Neuronal stem cell (in vitro differentiated cells): ENCODE results near the gene ATP9B.
A peak's percentile ranks its signal among the peaks of the same experiment; 100 is the strongest.
"Not testable (repeated sequence)": the region's sequence is repeated elsewhere in the genome, so short reads cannot be mapped to it uniquely, and the experiment has no call there.

Source experiments
- DNase-seq: peaks from one replicate; pipeline ENCODE4 v3.0.0-alpha.2; 2013; ENCODE audit warnings: low spot score
- H2AFZ ChIP-seq: one replicate; pipeline ENCODE4 v1.6.1; 2013; ENCODE audit warnings: mild to moderate bottlenecking, low read length, inconsistent platforms
- H2AK5ac ChIP-seq: 2 replicates; pipeline ENCODE4 v1.6.1; 2013; ENCODE audit warnings: low read depth, mild to moderate bottlenecking, inconsistent platforms, low read length, moderate library complexity, mixed read lengths
- H2BK120ac ChIP-seq: 2 replicates; pipeline ENCODE4 v1.6.1; 2013; ENCODE audit warnings: low read depth, mild to moderate bottlenecking, inconsistent platforms, low read length, moderate library complexity, mixed read lengths
- H2BK12ac ChIP-seq: one replicate; pipeline ENCODE4 v1.6.1; 2013; ENCODE audit warnings: low read length, inconsistent platforms
- H2BK15ac ChIP-seq: 2 replicates; pipeline ENCODE4 v1.6.1; 2013; ENCODE audit warnings: mild to moderate bottlenecking, low read length, inconsistent platforms, mixed read lengths
- H2BK5ac ChIP-seq: one replicate; pipeline ENCODE4 v1.6.1; 2013; ENCODE audit warnings: inconsistent platforms, mild to moderate bottlenecking, low read length, moderate library complexity
- H3K14ac ChIP-seq: one replicate; pipeline ENCODE4 v1.6.1; 2013; ENCODE audit warnings: low read length, inconsistent platforms
- H3K18ac ChIP-seq: 2 replicates; pipeline ENCODE4 v1.6.1; 2013; ENCODE audit warnings: low read length, inconsistent platforms
- H3K23ac ChIP-seq: 2 replicates; pipeline ENCODE4 v1.6.1; 2013; ENCODE audit warnings: low read depth, mild to moderate bottlenecking, mixed read lengths, low read length, inconsistent platforms; ENCODE audit not compliant: poor library complexity
- H3K27ac ChIP-seq: replicated peaks from 3 replicates; pipeline ENCODE4 v1.5.1; 2013; ENCODE audit warnings: low read length, inconsistent platforms
- H3K27me3 ChIP-seq, 3 experiments: 2 replicates each; pipeline ENCODE4 v1.6.1; 2013; ENCODE audit warnings: low read length in 3 of 3, mild to moderate bottlenecking in 2 of 3, inconsistent platforms in 1 of 3, low read depth in 1 of 3, mixed read lengths in 1 of 3, moderate library complexity in 1 of 3; ENCODE audit not compliant: control insufficient read depth in 3 of 3, insufficient read depth in 3 of 3
- H3K36me3 ChIP-seq, 2 donors: replicated peaks in 1 of 2; 2 replicates each; pipeline ENCODE4 v1.6.1; 2013; ENCODE audit warnings: low read length in 2 of 2; ENCODE audit not compliant: control insufficient read depth in 2 of 2, insufficient read depth in 2 of 2
- H3K4ac ChIP-seq: 2 replicates; pipeline ENCODE4 v1.6.1; 2013; ENCODE audit warnings: inconsistent platforms, mild to moderate bottlenecking, low read length, moderate library complexity
- H3K4me1 ChIP-seq, 2 donors: 1 replicate in 1 of 2; 2 replicates in 1 of 2; pipeline ENCODE4 v1.6.1; 2013; ENCODE audit warnings: low read length in 2 of 2, low read depth in 1 of 2; ENCODE audit not compliant: control insufficient read depth in 2 of 2, insufficient read depth in 1 of 2
- H3K4me2 ChIP-seq: one replicate; pipeline ENCODE4 v1.6.1; 2013; ENCODE audit warnings: mild to moderate bottlenecking, low read length, inconsistent platforms; ENCODE audit not compliant: insufficient read depth, poor library complexity, severe bottlenecking
- H3K4me3 ChIP-seq, 2 donors: 2 replicates each; pipeline ENCODE4 v1.5.1; 2013; ENCODE audit warnings: low read length in 2 of 2, mild to moderate bottlenecking in 2 of 2, inconsistent platforms in 1 of 2, moderate library complexity in 1 of 2
- H3K79me1 ChIP-seq: one replicate; pipeline ENCODE4 v1.6.1; 2013; ENCODE audit warnings: low read depth, mild to moderate bottlenecking, inconsistent platforms, low read length, moderate library complexity
- H3K9ac ChIP-seq: one replicate; pipeline ENCODE4 v1.6.1; 2013; ENCODE audit warnings: mild to moderate bottlenecking, low read depth, low read length, inconsistent platforms; ENCODE audit not compliant: poor library complexity
- H3K9me3 ChIP-seq, 2 donors: replicated peaks in 1 of 2; 2 replicates each; pipeline versions ENCODE3 to v1.6.1; 2013; ENCODE audit warnings: low read length in 2 of 2, mild to moderate bottlenecking in 2 of 2, inconsistent platforms in 1 of 2, low read depth in 1 of 2, mixed read lengths in 1 of 2, moderate library complexity in 1 of 2; ENCODE audit not compliant: control insufficient read depth in 2 of 2, insufficient read depth in 1 of 2
- H4K8ac ChIP-seq: one replicate; pipeline ENCODE4 v1.6.1; 2013; ENCODE audit warnings: low read depth, mild to moderate bottlenecking, inconsistent platforms, low read length, moderate library complexity
- H4K91ac ChIP-seq: one replicate; pipeline ENCODE4 v1.6.1; 2013; ENCODE audit warnings: low read length, low read depth, mild to moderate bottlenecking, inconsistent platforms; ENCODE audit not compliant: poor library complexity
- WGBS, 2 donors: extraction: QIAGEN DNeasy Blood & Tissue Kit; methylation state at CpG; one replicate each; pipeline ENCODE4 v1.1.7; 2013; ENCODE audit warnings: missing lambda C conversion rate in 2 of 2, mixed read lengths in 1 of 2; ENCODE audit not compliant: insufficient read length in 2 of 2, insufficient replicate concordance in 1 of 2; ENCODE audit errors: extremely low coverage in 2 of 2; 5-methylcytosine and 5-hydroxymethylcytosine counted together

Gene ATP9B

DNA sequence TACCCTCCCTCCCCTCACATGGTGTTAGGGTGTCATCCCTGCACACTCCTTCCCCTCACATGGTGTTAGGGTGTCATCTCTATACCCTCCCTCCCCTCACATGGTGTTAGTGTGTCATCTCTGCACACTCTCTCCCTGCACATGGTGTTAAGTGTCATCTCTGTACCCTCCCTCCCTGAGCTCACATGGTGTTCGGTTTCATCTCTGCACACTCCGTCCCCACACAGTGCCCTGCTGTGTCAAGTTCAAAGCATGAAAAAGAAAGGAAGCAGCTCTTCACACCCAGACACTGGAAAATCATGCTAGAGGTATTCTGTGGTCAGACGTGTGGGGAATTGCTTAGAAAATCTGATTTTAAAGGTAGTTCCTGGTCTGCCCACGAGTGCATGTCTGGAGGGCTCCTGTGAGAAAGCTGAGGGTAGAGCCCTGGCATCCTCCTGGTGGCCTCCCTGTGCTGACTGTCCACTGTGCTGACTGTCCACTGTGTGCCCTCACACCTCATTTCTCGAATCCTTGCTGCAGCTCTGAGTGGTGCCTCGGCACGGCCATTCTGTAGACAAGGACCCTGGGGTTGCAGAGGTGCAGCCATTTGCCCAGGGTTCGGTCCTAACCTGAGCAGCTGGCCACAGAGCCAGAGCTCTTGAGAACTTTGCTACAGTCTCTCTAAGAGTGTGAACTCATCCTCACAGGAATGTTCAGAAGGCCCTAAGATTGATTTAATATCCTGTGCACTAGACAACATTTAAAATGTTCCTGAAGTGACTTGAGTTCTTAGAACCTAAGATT, 257.4 kb downstream of the ATP9B start:
- H2BK15ac ChIP-seq: no peak overlapping the region
- peaks cover 15 to 20% of the 10 kb centered on the region in 2 donors for H3K36me3 ChIP-seq
- no peak overlapping the region for H3K4ac ChIP-seq
- H3K4me2 ChIP-seq: no peak overlapping the region
- H3K4me1 ChIP-seq: no peaks in the 10 kb centered on the region
- no peak overlapping the region for H3K18ac ChIP-seq
- no peak overlapping the region for H3K14ac ChIP-seq
- H4K8ac ChIP-seq: no peak overlapping the region
- no peak overlapping the region for H4K91ac ChIP-seq
- WGBS, 2 donors: no CpG with 5 or more reads among the region's 8 CpGs
- peaks cover 2 to 3% of the 10 kb centered on the region in 2 donors for H3K9me3 ChIP-seq
- DNase-seq: no peak
- no peak overlapping the region for H2BK12ac ChIP-seq
- H3K27ac ChIP-seq: no peak overlapping the region
- no peak overlapping the region for H2AK5ac ChIP-seq
- no peak overlapping the region for H3K23ac ChIP-seq
- no peak overlapping the region for H2AFZ ChIP-seq
- H2BK120ac ChIP-seq: no peak overlapping the region
- H3K9ac ChIP-seq: no peak overlapping the region
- no peak overlapping the region for H2BK5ac ChIP-seq
- H3K27me3 ChIP-seq: no peaks in the 10 kb centered on the region
- no peaks in the 10 kb centered on the region for H3K79me1 ChIP-seq
- no peak overlapping the region for H3K4me3 ChIP-seq

DNA sequence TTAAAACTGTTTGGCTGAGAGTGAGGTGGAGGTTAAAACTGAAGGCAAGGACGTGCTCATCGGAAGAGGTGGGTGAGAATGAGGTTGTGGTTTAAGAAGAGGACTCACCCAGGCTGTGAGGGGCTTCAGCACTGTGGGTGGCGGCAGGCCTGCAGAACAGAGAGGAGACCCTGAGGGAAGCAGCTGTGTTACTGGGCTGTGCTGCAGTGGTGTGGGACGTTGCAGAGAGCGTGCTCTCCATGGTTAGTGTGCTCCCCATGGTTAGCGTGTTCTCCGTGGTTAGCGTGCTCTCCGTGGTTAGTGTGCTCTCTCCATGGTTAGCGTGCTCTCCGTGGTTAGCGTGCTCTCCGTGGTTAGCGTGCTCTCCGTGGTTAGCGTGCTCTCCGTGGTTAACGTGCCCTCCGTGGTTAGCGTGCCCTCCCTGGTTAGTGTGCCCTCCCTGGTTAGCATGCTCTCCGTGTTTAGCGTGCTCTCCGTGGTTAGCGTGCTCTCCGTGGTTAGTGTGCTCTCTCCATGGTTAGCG, 258.1 kb downstream of the ATP9B start:
- peak overlapping the region; percentile 87 for H3K23ac ChIP-seq
- peak overlapping the region; percentile 70 for H3K9ac ChIP-seq
- no peak overlapping the region for H2BK120ac ChIP-seq
- no peaks in the 10 kb centered on the region for H3K4me1 ChIP-seq
- H3K36me3 ChIP-seq: peaks cover 13 to 24% of the 10 kb centered on the region in 2 donors
- no peak overlapping the region for H3K14ac ChIP-seq
- H2BK12ac ChIP-seq: no peak overlapping the region
- no peak overlapping the region for H4K91ac ChIP-seq
- H3K79me1 ChIP-seq: no peaks in the 10 kb centered on the region
- no peak overlapping the region for H3K4me3 ChIP-seq
- DNase-seq: no peak
- no peak overlapping the region for H2AFZ ChIP-seq
- no peak overlapping the region for H4K8ac ChIP-seq
- no peaks in the 10 kb centered on the region for H3K27me3 ChIP-seq
- WGBS, 2 donors: no CpG with 5 or more reads among the region's 26 CpGs
- no peak overlapping the region for H3K18ac ChIP-seq
- no peak overlapping the region for H2BK5ac ChIP-seq
- H3K4me2 ChIP-seq: no peak overlapping the region
- H3K4ac ChIP-seq: no peak overlapping the region
- H3K9me3 ChIP-seq: peaks cover 2 to 3% of the 10 kb centered on the region in 2 donors
- no peak overlapping the region for H3K27ac ChIP-seq
- H2AK5ac ChIP-seq: no peak overlapping the region
- no peak overlapping the region for H2BK15ac ChIP-seq

DNA sequence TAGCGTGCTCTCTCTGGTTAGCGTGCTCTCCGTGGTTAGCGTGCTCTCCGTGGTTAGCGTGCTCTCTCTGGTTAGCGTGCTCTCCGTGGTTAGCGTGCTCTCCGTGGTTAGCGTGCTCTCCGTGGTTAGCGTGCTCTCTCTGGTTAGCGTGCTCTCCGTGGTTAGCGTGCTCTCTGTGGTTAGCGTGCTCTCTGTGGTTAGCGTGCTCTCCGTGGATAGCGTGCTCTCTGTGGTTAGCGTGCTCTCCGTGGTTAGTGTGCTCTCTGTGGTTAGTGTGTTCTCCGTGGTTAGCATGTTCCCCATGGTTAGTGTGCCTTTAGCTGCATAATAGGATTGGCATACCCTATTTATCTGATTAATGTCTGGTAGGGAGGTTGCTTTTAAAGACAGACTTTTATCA, 258.7 kb downstream of the ATP9B start:
- not testable (repeated sequence) for H2AK5ac ChIP-seq, H3K27me3 ChIP-seq, H3K18ac ChIP-seq, H2BK12ac ChIP-seq, H2BK120ac ChIP-seq, H3K4me2 ChIP-seq, H3K23ac ChIP-seq, H2BK15ac ChIP-seq, DNase-seq, H4K91ac ChIP-seq, H4K8ac ChIP-seq, H3K4me1 ChIP-seq, H2BK5ac ChIP-seq, H3K9me3 ChIP-seq, H3K27ac ChIP-seq, H3K4ac ChIP-seq, H2AFZ ChIP-seq, H3K14ac ChIP-seq, H3K79me1 ChIP-seq
- peak overlapping the region in 1 of 2 donors; percentile 54 for H3K4me3 ChIP-seq
- no CpG with 5 or more reads among the region's 23 CpGs for WGBS, 2 donors
- peaks cover 12 to 27% of the 10 kb centered on the region in 2 donors for H3K36me3 ChIP-seq
- H3K9ac ChIP-seq: peak overlapping the region; percentile 34

DNA sequence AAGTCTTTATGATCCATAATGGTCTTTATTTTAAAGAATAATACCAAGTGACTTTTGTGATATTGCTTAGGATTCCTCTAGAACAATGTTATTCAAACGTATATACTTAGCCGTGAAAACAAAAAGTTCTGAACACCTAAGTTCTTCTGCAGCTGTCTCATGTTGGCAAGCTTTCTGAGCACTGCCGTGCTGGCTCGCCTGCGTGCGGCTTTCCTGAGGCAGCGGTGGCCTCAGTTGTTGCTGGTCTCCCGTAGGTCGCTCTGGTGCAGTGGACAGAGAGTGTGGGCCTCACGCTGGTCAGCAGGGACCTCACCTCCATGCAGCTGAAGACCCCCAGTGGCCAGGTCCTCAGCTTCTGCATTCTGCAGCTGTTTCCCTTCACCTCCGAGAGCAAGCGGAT, 259.7 kb downstream of the ATP9B start:
- no peak overlapping the region for H2BK12ac ChIP-seq
- H3K14ac ChIP-seq: no peak overlapping the region
- no peak overlapping the region for H3K4ac ChIP-seq
- no peaks in the 10 kb centered on the region for H3K79me1 ChIP-seq
- no peak overlapping the region for H4K8ac ChIP-seq
- H3K27ac ChIP-seq: no peak overlapping the region
- no peak overlapping the region for H2AK5ac ChIP-seq
- H3K9ac ChIP-seq: no peak overlapping the region
- WGBS, 2 donors: no CpG with 5 or more reads among the region's 12 CpGs
- no peak overlapping the region for H3K23ac ChIP-seq
- H3K4me3 ChIP-seq: no peak overlapping the region
- H3K36me3 ChIP-seq: peaks cover 12 to 31% of the 10 kb centered on the region in 2 donors
- peaks cover 0 to 3% of the 10 kb centered on the region in 2 donors for H3K9me3 ChIP-seq
- no peak overlapping the region for H2BK15ac ChIP-seq
- H3K4me1 ChIP-seq: peaks cover 4 to 5% of the 10 kb centered on the region in 2 donors
- H2AFZ ChIP-seq: no peak overlapping the region
- no peak overlapping the region for H3K4me2 ChIP-seq
- H3K18ac ChIP-seq: no peak overlapping the region
- no peaks in the 10 kb centered on the region for H3K27me3 ChIP-seq
- H2BK5ac ChIP-seq: no peak overlapping the region
- H4K91ac ChIP-seq: no peak overlapping the region
- DNase-seq: no peak
- no peak overlapping the region for H2BK120ac ChIP-seq
